C4-2B (cell line): ENCODE results near the gene BARHL1.

Experiments
- H3K27ac ChIP-seq: fragments of 450-650 bp; 2 replicates; pipeline ENCODE4 v1.5.1; 2017
- ZFX ChIP-seq: fragments of 450-650 bp; IDR thresholded peaks from 2 replicates; pipeline ENCODE4 v1.6.1; 2017
- TF ChIP-seq, protein P1 (sequence below): fragments of 450-650 bp; conservative IDR thresholded peaks from 2 replicates; pipeline ENCODE4 v1.5.1; 2017; ENCODE audit warnings: mild to moderate bottlenecking

BARHL1 gene

DNA sequence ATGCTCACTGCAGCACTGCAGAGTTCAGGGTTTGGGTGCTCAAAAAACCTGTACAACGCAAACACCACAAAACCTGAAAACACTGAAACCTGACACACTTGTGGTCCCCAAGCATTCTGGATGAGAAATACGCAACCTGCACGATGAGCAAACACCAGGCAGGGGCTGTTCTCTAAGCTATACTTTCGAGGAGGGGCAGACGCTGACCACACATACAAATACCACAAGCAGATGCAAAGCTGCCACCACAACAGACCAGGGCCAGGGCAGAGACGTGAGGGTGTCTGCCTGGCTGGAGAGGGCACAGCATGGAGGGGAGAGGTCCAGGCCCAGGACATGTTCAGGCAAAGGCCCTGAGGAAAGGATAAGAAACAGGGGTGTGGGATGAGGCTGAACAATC, 23.0 kb downstream of the BARHL1 start:
- H3K27ac ChIP-seq, result no peak overlapping the region
- TF ChIP-seq, protein P1, sequence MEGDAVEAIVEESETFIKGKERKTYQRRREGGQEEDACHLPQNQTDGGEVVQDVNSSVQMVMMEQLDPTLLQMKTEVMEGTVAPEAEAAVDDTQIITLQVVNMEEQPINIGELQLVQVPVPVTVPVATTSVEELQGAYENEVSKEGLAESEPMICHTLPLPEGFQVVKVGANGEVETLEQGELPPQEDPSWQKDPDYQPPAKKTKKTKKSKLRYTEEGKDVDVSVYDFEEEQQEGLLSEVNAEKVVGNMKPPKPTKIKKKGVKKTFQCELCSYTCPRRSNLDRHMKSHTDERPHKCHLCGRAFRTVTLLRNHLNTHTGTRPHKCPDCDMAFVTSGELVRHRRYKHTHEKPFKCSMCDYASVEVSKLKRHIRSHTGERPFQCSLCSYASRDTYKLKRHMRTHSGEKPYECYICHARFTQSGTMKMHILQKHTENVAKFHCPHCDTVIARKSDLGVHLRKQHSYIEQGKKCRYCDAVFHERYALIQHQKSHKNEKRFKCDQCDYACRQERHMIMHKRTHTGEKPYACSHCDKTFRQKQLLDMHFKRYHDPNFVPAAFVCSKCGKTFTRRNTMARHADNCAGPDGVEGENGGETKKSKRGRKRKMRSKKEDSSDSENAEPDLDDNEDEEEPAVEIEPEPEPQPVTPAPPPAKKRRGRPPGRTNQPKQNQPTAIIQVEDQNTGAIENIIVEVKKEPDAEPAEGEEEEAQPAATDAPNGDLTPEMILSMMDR, result no peak
- TF ChIP-seq ZFX, result no peak

DNA sequence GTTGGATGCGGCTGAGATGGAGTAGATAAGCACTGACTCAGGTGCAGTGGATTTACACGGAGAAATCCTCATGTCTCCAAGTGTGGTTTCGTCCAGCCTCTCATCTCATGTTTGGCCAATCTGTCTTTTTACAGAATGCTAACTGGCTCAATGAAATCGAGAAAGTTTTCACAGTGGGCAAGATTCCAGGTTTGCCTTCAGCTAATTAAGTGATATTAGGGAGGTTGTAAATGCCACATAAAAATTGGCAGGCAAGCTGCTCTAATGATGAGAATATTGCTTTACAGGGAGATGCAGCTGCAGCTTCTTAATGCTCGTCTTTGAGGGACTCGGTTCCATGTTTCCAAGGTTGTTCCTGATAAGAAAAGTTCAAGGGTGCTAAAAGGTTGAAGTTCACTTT, 23.7 kb downstream of the BARHL1 start:
- H3K27ac ChIP-seq, result no peak overlapping the region
- TF ChIP-seq, protein P1, result no peak
- TF ChIP-seq ZFX, result no peak

DNA sequence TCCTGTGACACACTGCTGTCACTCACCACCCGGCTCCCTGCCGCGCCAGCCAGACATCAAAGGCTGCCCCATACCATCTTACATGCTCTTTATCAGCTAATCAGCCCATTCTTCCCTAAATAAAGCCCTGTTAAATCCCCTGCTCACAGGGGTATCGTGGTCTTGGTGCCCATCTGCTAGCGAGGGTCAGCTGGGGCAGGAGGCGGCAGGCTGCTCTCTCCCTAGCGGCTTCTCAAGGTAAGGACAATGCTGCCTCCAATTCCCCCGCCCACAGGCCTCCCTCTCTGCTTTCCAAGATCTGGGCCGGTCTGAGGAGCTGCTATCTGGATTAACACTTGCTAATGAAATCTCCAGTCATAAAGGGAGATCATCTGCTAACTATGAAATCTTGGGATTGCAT, 26.8 kb downstream of the BARHL1 start:
- TF ChIP-seq, protein P1, result no peak
- TF ChIP-seq ZFX, result no peak
- no peak overlapping the region for H3K27ac ChIP-seq

DNA sequence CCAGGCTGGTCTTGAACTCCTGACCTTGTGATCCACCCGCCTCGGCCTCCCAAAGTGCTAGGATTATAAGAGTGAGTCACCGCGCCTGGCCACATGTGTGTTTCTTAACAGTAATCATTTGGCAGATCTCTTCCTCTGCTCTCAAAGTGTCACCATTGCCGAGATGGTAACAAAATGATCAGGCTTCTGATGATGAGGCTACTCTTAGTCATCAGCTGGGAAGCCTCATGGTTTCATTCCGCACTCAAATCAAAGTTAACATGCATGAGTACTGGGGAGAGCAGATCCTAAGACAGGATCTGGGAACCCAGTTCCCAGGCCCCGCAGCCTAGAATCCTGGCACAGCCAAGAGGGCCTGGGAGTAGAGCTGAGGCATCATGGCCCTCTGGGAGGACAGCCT, 27.4 kb downstream of the BARHL1 start:
- no peak for TF ChIP-seq ZFX
- TF ChIP-seq, protein P1, result no peak
- H3K27ac ChIP-seq, result no peak overlapping the region

DNA sequence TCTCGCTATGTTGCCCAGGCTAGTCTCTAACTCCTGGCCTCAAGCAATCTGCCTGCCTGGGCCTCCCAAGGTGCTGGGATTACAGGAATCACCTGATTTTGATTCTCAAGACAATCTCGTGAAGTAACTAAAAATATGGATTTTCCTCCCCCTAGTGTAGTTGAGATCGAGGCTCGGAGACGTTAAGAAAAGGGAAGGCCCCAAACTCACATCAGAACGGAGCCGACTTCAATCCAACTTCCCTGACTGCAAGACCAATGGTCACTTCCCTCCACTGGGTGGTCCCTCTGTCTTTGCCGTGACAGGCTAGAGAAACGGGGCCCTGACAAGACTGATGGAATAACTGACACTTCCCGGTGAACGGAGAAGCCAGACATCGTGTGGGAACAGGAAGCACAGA, 28.3 kb downstream of the BARHL1 start:
- TF ChIP-seq, protein P1, result no peak
- no peak for TF ChIP-seq ZFX
- no peak overlapping the region for H3K27ac ChIP-seq

DNA sequence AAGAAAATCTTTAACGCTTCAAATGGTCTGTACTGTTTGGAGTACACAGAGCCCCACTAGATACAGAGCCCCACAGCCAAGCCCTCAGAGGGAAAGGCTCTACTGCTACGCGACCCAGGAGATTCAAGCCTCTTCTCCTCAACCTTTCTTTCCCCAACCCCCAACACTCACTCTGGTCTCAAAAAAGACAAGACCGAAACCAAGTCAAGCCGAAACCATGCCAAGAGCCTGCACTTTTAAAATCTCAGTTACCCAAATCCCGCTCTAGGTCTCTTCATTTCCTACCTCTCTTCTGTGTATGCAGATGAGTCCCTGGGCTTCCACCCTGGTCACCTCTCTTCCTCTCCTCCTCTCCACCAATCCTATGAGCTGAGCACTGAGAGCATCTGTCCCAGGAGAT, 31.9 kb downstream of the BARHL1 start:
- H3K27ac ChIP-seq, result no peak overlapping the region
- TF ChIP-seq ZFX, result no peak
- TF ChIP-seq, protein P1, result no peak

DNA sequence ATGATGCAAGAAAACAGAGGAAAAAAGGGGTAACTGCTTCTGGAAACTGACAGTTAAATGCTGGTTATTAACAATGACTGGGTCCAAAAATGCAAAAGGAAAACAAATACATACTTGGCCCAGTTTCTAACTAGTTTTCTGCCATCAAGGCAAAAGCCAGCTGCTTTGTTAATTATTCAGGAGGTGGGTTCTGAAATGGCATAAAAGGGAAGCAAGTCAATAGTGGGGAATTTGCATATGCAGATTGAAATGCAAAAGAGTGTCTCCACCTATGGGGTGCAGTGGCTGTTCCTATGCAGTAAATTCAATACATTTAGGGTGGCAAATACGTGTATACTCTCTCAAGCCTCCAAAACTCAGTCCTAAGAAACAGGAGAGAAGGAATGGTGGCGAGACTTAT, 33.4 kb downstream of the BARHL1 start:
- no peak overlapping the region for H3K27ac ChIP-seq
- TF ChIP-seq, protein P1, result no peak
- no peak for TF ChIP-seq ZFX
